ENCODE measurements around the gene IL17RE. TPM values are rescaled to one million over a fixed set of nuclear protein-coding genes. Genes with fewer than 3 reads are reported as not detected.

Gene IL17RE
- total RNA-seq, 1 donor from 2014 or later = 21.7 TPM

GRCh38 chr3:9876991-9877390, 25.7 kb upstream of the IL17RE start:
- H3K4me3 ChIP-seq = no peak overlapping the region
- DNase-seq (ENCODE audit: low spot score in 2 of 2) = no peak
- no peaks in the 10 kb centered on the region for H3K9me3 ChIP-seq
- no peak overlapping the region for H3K27ac ChIP-seq
- TF ChIP-seq, protein P1, sequence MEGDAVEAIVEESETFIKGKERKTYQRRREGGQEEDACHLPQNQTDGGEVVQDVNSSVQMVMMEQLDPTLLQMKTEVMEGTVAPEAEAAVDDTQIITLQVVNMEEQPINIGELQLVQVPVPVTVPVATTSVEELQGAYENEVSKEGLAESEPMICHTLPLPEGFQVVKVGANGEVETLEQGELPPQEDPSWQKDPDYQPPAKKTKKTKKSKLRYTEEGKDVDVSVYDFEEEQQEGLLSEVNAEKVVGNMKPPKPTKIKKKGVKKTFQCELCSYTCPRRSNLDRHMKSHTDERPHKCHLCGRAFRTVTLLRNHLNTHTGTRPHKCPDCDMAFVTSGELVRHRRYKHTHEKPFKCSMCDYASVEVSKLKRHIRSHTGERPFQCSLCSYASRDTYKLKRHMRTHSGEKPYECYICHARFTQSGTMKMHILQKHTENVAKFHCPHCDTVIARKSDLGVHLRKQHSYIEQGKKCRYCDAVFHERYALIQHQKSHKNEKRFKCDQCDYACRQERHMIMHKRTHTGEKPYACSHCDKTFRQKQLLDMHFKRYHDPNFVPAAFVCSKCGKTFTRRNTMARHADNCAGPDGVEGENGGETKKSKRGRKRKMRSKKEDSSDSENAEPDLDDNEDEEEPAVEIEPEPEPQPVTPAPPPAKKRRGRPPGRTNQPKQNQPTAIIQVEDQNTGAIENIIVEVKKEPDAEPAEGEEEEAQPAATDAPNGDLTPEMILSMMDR (IDR thresholded peaks at IDR 0.05) = no peak
- H3K4me1 ChIP-seq = no peaks in the 10 kb centered on the region
- no peaks in the 10 kb centered on the region for H3K27me3 ChIP-seq
- no peaks in the 10 kb centered on the region for H3K36me3 ChIP-seq
- intact Hi-C loops (cut with DNase I) = no loop called here

DNA sequence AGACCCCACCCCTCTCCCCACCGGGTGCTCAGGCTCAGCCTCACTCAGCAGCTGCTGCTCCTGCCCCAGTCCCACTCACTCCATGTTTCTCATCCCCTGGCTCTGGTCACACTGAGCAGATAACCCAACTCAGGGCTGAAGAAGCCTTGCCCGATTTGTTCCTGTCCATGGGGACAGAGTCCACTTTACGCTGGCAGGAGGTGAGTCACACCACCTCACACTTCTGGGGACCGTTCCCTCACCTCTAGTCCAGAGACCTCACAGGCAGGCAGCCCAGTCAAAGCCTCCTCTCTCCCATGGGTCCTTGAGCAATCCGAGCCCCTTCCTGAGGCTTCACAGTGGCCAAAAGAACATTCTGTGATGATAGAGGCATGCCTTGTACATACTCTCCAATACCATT, 23.9 kb upstream of the IL17RE start:
- no peaks in the 10 kb centered on the region for H3K4me1 ChIP-seq
- H3K4me3 ChIP-seq = no peak overlapping the region
- H3K27me3 ChIP-seq = no peaks in the 10 kb centered on the region
- no peaks in the 10 kb centered on the region for H3K9me3 ChIP-seq
- intact Hi-C loops (cut with DNase I) = no loop called here
- no peaks in the 10 kb centered on the region for H3K36me3 ChIP-seq
- DNase-seq (ENCODE audit: low spot score in 2 of 2) = no peak
- no peak overlapping the region for H3K27ac ChIP-seq
- TF ChIP-seq, protein P1 (IDR thresholded peaks at IDR 0.05) = no peak

GRCh38 chr3:9879830-9880549, 22.7 kb upstream of the IL17RE start, which contains the start of gene CIDEC:
Gene CIDEC, minus strand, starts transcription at chr3:9880253. Its CDS starts 1,767 bp downstream, at chr3:9878486.
- H3K9me3 ChIP-seq = no peaks in the 10 kb centered on the region
- intact Hi-C loops (cut with DNase I) = no loop called here
- H3K27me3 ChIP-seq = no peaks in the 10 kb centered on the region
- no peak within 1 kb of the TSS for H3K27ac ChIP-seq
- DNase-seq (ENCODE audit: low spot score in 2 of 2) = no peak
- no peak within 1 kb of the TSS for H3K4me3 ChIP-seq
- H3K36me3 ChIP-seq = no peaks in the 10 kb centered on the region
- TF ChIP-seq, protein P1 (IDR thresholded peaks at IDR 0.05) = no peak
- H3K4me1 ChIP-seq = no peaks in the 10 kb centered on the region

- no peak overlapping the region for H3K27ac ChIP-seq
- TF ChIP-seq, protein P1 (IDR thresholded peaks at IDR 0.05) = no peak
- no peaks in the 10 kb centered on the region for H3K9me3 ChIP-seq
- no peak for DNase-seq (ENCODE audit: low spot score in 2 of 2)
- H3K4me1 ChIP-seq = no peaks in the 10 kb centered on the region
- no peaks in the 10 kb centered on the region for H3K27me3 ChIP-seq
- no peak overlapping the region for H3K4me3 ChIP-seq
- intact Hi-C loops (cut with DNase I) = no loop called here
- no peaks in the 10 kb centered on the region for H3K36me3 ChIP-seq
Measured at GRCh38 chr3:9881441-9881840, 21.2 kb upstream of the IL17RE start.

DNA sequence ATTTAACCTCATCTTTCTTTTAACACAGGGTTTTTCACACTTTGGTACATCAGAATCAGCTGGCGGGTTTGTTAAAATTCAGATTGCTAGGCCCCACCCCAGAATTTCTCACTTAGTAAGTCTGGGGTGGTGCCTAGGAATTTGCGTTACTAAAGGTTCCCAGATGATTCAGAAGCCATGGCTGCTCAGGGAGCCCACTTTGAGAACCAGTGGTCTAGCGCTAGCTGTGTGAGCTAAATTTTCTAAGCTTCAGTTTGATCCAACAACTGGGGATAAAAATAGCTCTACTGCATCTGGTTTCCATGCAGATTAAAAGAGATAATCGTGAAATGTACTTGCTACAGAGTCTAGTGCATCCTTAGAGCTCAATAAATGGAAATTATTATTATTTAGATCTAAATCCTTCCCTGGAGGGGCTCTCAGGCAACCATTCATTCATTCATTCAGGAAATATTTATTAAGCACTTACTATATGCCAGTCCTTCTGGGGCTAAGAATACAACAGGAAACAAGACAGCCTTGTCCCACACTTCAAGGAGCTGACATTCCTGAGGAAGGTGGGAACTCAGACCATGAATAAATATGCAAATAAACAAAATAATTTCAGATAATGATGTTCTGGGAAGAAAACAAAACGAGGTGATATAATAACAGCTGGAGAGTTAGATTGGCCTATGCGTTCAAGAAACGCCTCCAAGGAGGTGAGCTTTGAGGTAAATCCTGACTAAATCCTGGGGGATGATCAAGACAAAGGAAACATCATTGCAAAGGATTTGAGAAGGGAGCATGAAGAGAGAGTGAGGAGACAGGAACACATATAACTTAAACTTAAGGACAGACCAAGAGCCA, 18.7 kb upstream of the IL17RE start:
- Histone ChIP-seq H3K36me3 (no peaks in the 10 kb centered on the region), H3K27me3 (no peaks in the 10 kb centered on the region), H3K4me1 (no peaks in the 10 kb centered on the region), H3K27ac (no peak overlapping the region), H3K9me3 (no peaks in the 10 kb centered on the region), H3K4me3 (no peak overlapping the region)
- intact Hi-C loops (cut with DNase I) = no loop called here
- TF ChIP-seq, protein P1 (IDR thresholded peaks at IDR 0.05) = no peak
- no peak for DNase-seq (ENCODE audit: low spot score in 2 of 2)

All from ascending aorta (tissue), 2 donors.